ENCODE results near the gene BIRC6. TPM values are rescaled to one million over a fixed set of nuclear protein-coding genes. Genes with fewer than 3 reads are reported as not detected.
"Not testable (repeated sequence)": the region's sequence is repeated elsewhere in the genome, so short reads cannot be mapped to it uniquely, and the experiment has no call there.

Gene BIRC6
- total and polyA plus RNA-seq, 5 donors from 2014 or later: 18.9 to 176 (median 27.2) TPM

DNA sequence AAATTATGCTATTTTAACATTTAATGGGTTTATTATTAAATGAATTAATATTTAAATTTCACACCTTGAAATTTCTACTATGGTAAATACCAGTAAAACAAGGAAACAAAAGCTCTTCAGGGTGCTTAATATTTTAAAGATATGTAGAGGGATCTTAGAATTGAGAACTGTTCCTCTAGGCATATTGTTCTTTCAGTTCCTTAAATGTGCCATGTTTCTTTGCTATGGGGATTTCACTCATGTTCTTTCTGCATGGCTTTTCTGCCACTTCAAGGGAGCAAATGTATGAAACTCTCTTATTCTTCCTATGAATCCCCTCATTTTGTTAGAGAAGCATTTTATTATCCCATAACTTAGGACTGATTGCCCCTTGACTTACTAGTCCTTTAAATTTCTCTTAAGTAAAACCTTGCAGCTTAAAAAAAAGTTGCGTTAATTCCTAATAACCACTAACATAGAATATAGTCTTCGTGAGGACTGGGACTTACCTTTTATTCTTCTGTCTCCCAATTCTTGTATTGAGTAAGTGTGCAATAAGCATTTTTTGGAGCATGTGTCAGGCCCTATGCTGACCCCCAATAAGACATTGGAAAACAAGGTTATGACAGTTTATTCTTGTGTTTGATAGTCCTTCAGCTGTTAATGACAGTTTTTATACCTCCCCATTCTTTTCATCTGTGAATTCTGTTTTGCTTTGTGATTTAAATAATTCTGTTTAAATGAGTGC is 95.7 kb downstream of the BIRC6 start:
- peaks cover 31% of the 10 kb centered on the region for H3K36me3 ChIP-seq (ENCODE audit: control insufficient read depth, insufficient read depth, low read length)
- H3K27me3 ChIP-seq (ENCODE audit: control insufficient read depth, insufficient read depth, low read length): no peaks in the 10 kb centered on the region
- DNase-seq (no peak), ATAC-seq (ENCODE audit: low read depth in 2 of 2) (no peak)
- Mint-ChIP-seq H3K36me3 (peaks cover 33% of the 10 kb centered on the region), H3K27ac (peak overlapping the region in 1 of 3 donors; percentile 10), H3K4me1 (peaks cover 6 to 34% (median 19%) of the 10 kb centered on the region in 4 donors), H3K4me3 (no peak overlapping the region), H3K9me3 (no peaks in the 10 kb centered on the region), H3K27me3 (no peaks in the 10 kb centered on the region)
- no peak overlapping the region for H3K27ac ChIP-seq (ENCODE audit: insufficient read depth, low read length, poor library complexity, severe bottlenecking)
- H3K4me3 ChIP-seq (ENCODE audit: low read depth, low read length): no peak overlapping the region
- no peaks in the 10 kb centered on the region for H3K4me1 ChIP-seq (ENCODE audit: control insufficient read depth, insufficient read depth, low read length, poor library complexity, severe bottlenecking)
- no peaks in the 10 kb centered on the region for H3K9me3 ChIP-seq (ENCODE audit: control insufficient read depth in 2 of 2, low read length in 2 of 2)

DNA sequence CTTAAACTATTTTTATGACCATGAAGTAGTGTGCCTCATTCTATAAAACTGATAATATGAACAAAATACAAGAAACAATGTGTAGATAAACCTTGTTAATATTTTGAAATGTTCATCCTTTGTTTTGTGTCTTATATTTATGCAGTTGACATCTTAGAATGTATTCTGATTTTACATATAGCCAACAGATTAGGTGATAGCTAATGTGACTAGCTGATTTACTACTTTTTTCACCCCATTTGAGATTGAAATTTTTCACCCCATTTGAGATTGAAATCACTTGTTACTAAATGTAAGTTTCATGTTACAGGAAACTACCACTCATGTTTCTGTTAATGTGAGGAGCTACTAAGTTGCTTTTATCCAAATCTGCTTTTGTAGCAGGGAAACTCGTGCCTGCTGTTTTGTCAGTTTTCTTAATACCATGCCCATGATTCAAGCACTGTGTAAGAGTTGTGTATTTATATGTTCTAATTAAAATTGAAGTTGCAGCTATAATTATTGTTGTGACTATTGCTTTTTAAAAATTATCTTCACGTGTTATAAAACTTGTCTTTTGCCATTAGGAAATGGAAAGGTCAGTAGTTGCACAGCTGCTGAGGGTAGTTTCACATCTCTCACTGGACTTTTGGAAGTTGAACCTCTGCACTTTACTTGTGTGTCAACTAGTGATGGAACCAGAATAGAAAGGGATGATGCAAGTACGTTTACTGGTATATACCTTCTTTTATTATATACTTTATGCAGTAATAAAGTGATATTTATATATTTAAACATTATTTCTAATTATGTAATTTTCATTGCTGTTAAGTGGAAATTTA is 96.6 kb downstream of the BIRC6 start:
- peaks cover 31% of the 10 kb centered on the region for H3K36me3 ChIP-seq (ENCODE audit: control insufficient read depth, insufficient read depth, low read length)
- H3K27ac ChIP-seq (ENCODE audit: insufficient read depth, low read length, poor library complexity, severe bottlenecking): no peak overlapping the region
- H3K27me3 ChIP-seq (ENCODE audit: control insufficient read depth, insufficient read depth, low read length): no peaks in the 10 kb centered on the region
- no peak overlapping the region for H3K4me3 Mint-ChIP-seq
- H3K36me3 Mint-ChIP-seq: peaks cover 33% of the 10 kb centered on the region
- peaks cover 11 to 38% (median 23%) of the 10 kb centered on the region in 4 donors for H3K4me1 Mint-ChIP-seq
- peak overlapping the region in 1 of 3 donors; percentile 10 for H3K27ac Mint-ChIP-seq
- no peak overlapping the region for H3K4me3 ChIP-seq (ENCODE audit: low read depth, low read length)
- no peak for ATAC-seq (ENCODE audit: low read depth in 2 of 2)
- H3K4me1 ChIP-seq (ENCODE audit: control insufficient read depth, insufficient read depth, low read length, poor library complexity, severe bottlenecking): no peaks in the 10 kb centered on the region
- H3K27me3 Mint-ChIP-seq: no peaks in the 10 kb centered on the region
- H3K9me3 Mint-ChIP-seq: no peaks in the 10 kb centered on the region
- no peaks in the 10 kb centered on the region for H3K9me3 ChIP-seq (ENCODE audit: control insufficient read depth in 2 of 2, low read length in 2 of 2)
- DNase-seq: no peak

GRCh38 chr2:32455816-32456215 is 99.0 kb downstream of the BIRC6 start:
- no peak overlapping the region for H3K27ac ChIP-seq (ENCODE audit: insufficient read depth, low read length, poor library complexity, severe bottlenecking)
- no peaks in the 10 kb centered on the region for H3K27me3 ChIP-seq (ENCODE audit: control insufficient read depth, insufficient read depth, low read length)
- ATAC-seq (ENCODE audit: low read depth in 2 of 2) (no peak), DNase-seq (no peak)
- Mint-ChIP-seq H3K4me3 (no peak overlapping the region), H3K27ac (no peak overlapping the region), H3K27me3 (no peaks in the 10 kb centered on the region), H3K4me1 (peaks cover 8 to 34% (median 29%) of the 10 kb centered on the region in 4 donors), H3K9me3 (no peaks in the 10 kb centered on the region), H3K36me3 (peaks cover 24% of the 10 kb centered on the region)
- H3K4me3 ChIP-seq (ENCODE audit: low read depth, low read length): no peak overlapping the region
- H3K9me3 ChIP-seq (ENCODE audit: control insufficient read depth in 2 of 2, low read length in 2 of 2): no peaks in the 10 kb centered on the region
- H3K4me1 ChIP-seq (ENCODE audit: control insufficient read depth, insufficient read depth, low read length, poor library complexity, severe bottlenecking): no peaks in the 10 kb centered on the region
- peaks cover 16% of the 10 kb centered on the region for H3K36me3 ChIP-seq (ENCODE audit: control insufficient read depth, insufficient read depth, low read length)

- Mint-ChIP-seq H3K27ac (no peak overlapping the region), H3K27me3 (no peaks in the 10 kb centered on the region), H3K36me3 (peaks cover 21% of the 10 kb centered on the region), H3K9me3 (no peaks in the 10 kb centered on the region), H3K4me1 (peaks cover 14 to 34% (median 28%) of the 10 kb centered on the region in 4 donors), H3K4me3 (no peak overlapping the region)
- H3K4me3 ChIP-seq (ENCODE audit: low read depth, low read length): no peak overlapping the region
- ATAC-seq (ENCODE audit: low read depth in 2 of 2): no peak
- no peaks in the 10 kb centered on the region for H3K27me3 ChIP-seq (ENCODE audit: control insufficient read depth, insufficient read depth, low read length)
- no peaks in the 10 kb centered on the region for H3K4me1 ChIP-seq (ENCODE audit: control insufficient read depth, insufficient read depth, low read length, poor library complexity, severe bottlenecking)
- no peak overlapping the region for H3K27ac ChIP-seq (ENCODE audit: insufficient read depth, low read length, poor library complexity, severe bottlenecking)
- H3K9me3 ChIP-seq (ENCODE audit: control insufficient read depth in 2 of 2, low read length in 2 of 2): no peaks in the 10 kb centered on the region
- no peak for DNase-seq
- H3K36me3 ChIP-seq (ENCODE audit: control insufficient read depth, insufficient read depth, low read length): peaks cover 15% of the 10 kb centered on the region
These were observed 100.0 kb downstream of the BIRC6 start for GRCh38 chr2:32456808-32457207.

GRCh38 chr2:32457814-32458213 is 101.0 kb downstream of the BIRC6 start:
- Mint-ChIP-seq H3K27ac (peak overlapping the region in 1 of 3 donors; percentile 89), H3K4me1 (peaks cover 17 to 38% (median 28%) of the 10 kb centered on the region in 4 donors), H3K9me3 (no peaks in the 10 kb centered on the region), H3K4me3 (no peak overlapping the region), H3K27me3 (no peaks in the 10 kb centered on the region), H3K36me3 (peaks cover 26% of the 10 kb centered on the region)
- Histone ChIP-seq H3K27ac (ENCODE audit: insufficient read depth, low read length, poor library complexity, severe bottlenecking) (no peak overlapping the region), H3K4me3 (ENCODE audit: low read depth, low read length) (no peak overlapping the region), H3K27me3 (ENCODE audit: control insufficient read depth, insufficient read depth, low read length) (no peaks in the 10 kb centered on the region), H3K9me3 (ENCODE audit: control insufficient read depth in 2 of 2, low read length in 2 of 2) (no peaks in the 10 kb centered on the region), H3K4me1 (ENCODE audit: control insufficient read depth, insufficient read depth, low read length, poor library complexity, severe bottlenecking) (no peaks in the 10 kb centered on the region), H3K36me3 (ENCODE audit: control insufficient read depth, insufficient read depth, low read length) (peaks cover 15% of the 10 kb centered on the region)
- ATAC-seq (ENCODE audit: low read depth in 2 of 2) (no peak), DNase-seq (no peak)

DNA sequence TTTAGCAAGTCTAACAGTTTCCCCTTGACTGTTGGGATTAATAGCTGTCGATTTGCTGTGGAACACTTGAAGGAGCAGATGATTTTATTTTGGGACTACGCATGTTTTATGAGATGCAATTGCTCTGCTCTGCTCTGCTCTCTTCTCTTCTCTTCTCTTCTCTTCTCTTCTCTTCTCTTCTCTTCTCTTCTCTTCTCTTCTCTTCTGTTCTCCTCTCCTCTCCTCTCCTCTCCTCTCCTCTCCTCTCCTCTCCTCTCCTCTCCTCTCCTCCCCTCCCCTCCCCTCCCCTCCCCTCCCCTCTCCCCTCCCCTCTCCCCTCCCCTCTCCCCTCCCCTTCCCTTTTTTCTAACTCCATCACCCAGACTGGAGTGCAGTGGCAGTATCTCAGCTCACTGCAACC is 104.0 kb downstream of the BIRC6 start:
- peaks cover 44% of the 10 kb centered on the region for H3K36me3 Mint-ChIP-seq

DNA sequence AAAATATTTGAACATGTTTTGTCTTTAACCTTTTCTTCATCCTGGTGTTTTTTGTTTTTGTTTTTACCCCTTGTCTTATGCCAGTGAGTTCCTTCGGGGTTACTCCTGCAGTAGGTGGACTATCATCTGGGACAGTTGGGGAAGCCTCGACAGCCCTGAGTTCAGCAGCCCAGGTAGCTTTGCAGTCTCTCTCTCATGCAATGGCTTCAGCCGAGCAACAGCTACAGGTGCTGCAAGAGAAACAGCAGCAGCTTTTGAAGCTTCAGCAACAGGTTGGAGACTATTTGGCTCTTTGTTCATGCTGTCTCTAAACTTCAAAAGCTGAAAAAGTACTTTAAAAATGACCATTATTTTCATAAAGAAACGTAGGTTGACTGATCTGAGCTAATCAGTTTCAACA is 106.3 kb downstream of the BIRC6 start:
- Mint-ChIP-seq H3K4me3 (no peak overlapping the region), H3K9me3 (no peaks in the 10 kb centered on the region), H3K27ac (no peak overlapping the region), H3K4me1 (peaks cover 11 to 27% (median 24%) of the 10 kb centered on the region in 4 donors), H3K36me3 (peaks cover 48% of the 10 kb centered on the region), H3K27me3 (no peaks in the 10 kb centered on the region)
- H3K27ac ChIP-seq (ENCODE audit: insufficient read depth, low read length, poor library complexity, severe bottlenecking): no peak overlapping the region
- no peaks in the 10 kb centered on the region for H3K27me3 ChIP-seq (ENCODE audit: control insufficient read depth, insufficient read depth, low read length)
- DNase-seq (no peak), ATAC-seq (ENCODE audit: low read depth in 2 of 2) (no peak)
- peaks cover 57% of the 10 kb centered on the region for H3K36me3 ChIP-seq (ENCODE audit: control insufficient read depth, insufficient read depth, low read length)
- no peaks in the 10 kb centered on the region for H3K4me1 ChIP-seq (ENCODE audit: control insufficient read depth, insufficient read depth, low read length, poor library complexity, severe bottlenecking)
- H3K9me3 ChIP-seq (ENCODE audit: control insufficient read depth in 2 of 2, low read length in 2 of 2): no peaks in the 10 kb centered on the region
- no peak overlapping the region for H3K4me3 ChIP-seq (ENCODE audit: low read depth, low read length)

More for the DNA sequence above, 104.0 kb downstream of the BIRC6 start:
- H3K27me3 Mint-ChIP-seq; H3K9me3 ChIP-seq (ENCODE audit: control insufficient read depth in 2 of 2, low read length in 2 of 2); H3K4me3 ChIP-seq (ENCODE audit: low read depth, low read length); H3K9me3 Mint-ChIP-seq; ATAC-seq (ENCODE audit: low read depth in 2 of 2); DNase-seq; H3K27ac Mint-ChIP-seq; H3K4me3 Mint-ChIP-seq; H3K4me1 ChIP-seq (ENCODE audit: control insufficient read depth, insufficient read depth, low read length, poor library complexity, severe bottlenecking); H3K27ac ChIP-seq (ENCODE audit: insufficient read depth, low read length, poor library complexity, severe bottlenecking); H3K27me3 ChIP-seq (ENCODE audit: control insufficient read depth, insufficient read depth, low read length): not testable (repeated sequence)
- H3K36me3 ChIP-seq (ENCODE audit: control insufficient read depth, insufficient read depth, low read length): peaks cover 36% of the 10 kb centered on the region
- peaks cover 17 to 35% (median 29%) of the 10 kb centered on the region in 4 donors for H3K4me1 Mint-ChIP-seq

All from CD4-positive, CD25-positive, alpha-beta regulatory T cell (primary cell).